Heart left ventricle (tissue), 16 donors: ENCODE data around the gene NUDT4. TPM values are rescaled to one million over a fixed set of nuclear protein-coding genes. Genes with fewer than 3 reads are reported as not detected.
A peak's percentile ranks its signal among the peaks of the same experiment; 100 is the strongest.
"Not testable (repeated sequence)": the region's sequence is repeated elsewhere in the genome, so short reads cannot be mapped to it uniquely, and the experiment has no call there.

ENCODE experiments used
- ATAC-seq, 4 donors: fragments of 200-7000 bp; cut with Tn5 transposase; one replicate each; pipeline ENCODE4 v1.9.1; 2020 to 2022; ENCODE audit warnings: moderate library complexity in 4 of 4, mild to moderate bottlenecking in 3 of 4, moderate number of reproducible peaks in 1 of 4
- DNase-seq, 5 donors: peaks; one replicate each; pipeline ENCODE4 v3.0.0-alpha.2; 2020
- H3K27ac ChIP-seq, 12 donors: fragments of 200-600 bp; sonication (generic) in 4 of 12; one replicate each; pipeline versions ENCODE4 v1.5.0 to v1.8.0; 2016 to 2022; ENCODE audit warnings: mild to moderate bottlenecking in 2 of 12
- H3K27me3 ChIP-seq, 9 donors: fragments of 200-600 bp; sonication (generic) in 2 of 9; one replicate each; pipeline versions ENCODE4 v1.5.1 to v1.8.0; 2016 to 2022; ENCODE audit warnings: mild to moderate bottlenecking in 3 of 9
- H3K36me3 ChIP-seq, 9 donors: fragments of 200-600 bp; sonication (generic) in 2 of 9; one replicate each; pipeline versions ENCODE4 v1.5.0 to v1.8.0; 2018 to 2022; ENCODE audit warnings: mild to moderate bottlenecking in 2 of 9
- H3K4me1 ChIP-seq, 12 donors: fragments of 200-600 bp; sonication (generic) in 4 of 12; one replicate each; pipeline versions ENCODE4 v1.5.0 to v1.8.0; 2016 to 2022; ENCODE audit warnings: mild to moderate bottlenecking in 3 of 12
- H3K4me3 ChIP-seq, 12 donors: fragments of 200-600 bp; sonication (generic) in 4 of 12; one replicate each; pipeline versions ENCODE4 v1.5.0 to v1.8.0; 2017 to 2022; ENCODE audit warnings: mild to moderate bottlenecking in 9 of 12, moderate library complexity in 4 of 12
- H3K9me3 ChIP-seq, 12 donors: fragments of 200-600 bp; sonication (generic) in 4 of 12; one replicate each; pipeline versions ENCODE4 v1.5.0 to v1.8.0; 2016 to 2022; ENCODE audit warnings: mild to moderate bottlenecking in 1 of 12
- POLR2A ChIP-seq, 2 donors: fragments of 450-650 bp; IDR thresholded peaks; one replicate each; pipeline ENCODE4 v1.6.1; 2017; ENCODE audit warnings: antibody characterized with exemption in 2 of 2, mild to moderate bottlenecking in 2 of 2, moderate library complexity in 2 of 2
- WGBS, 4 donors: extraction: QIAGEN DNeasy Blood & Tissue Kit in 2 of 4; methylation state at CpG; one replicate each; pipeline versions ENCODE4 v1.1.5 to v1.1.7; 2013 to 2018; 5-methylcytosine and 5-hydroxymethylcytosine counted together
- intact Hi-C, 10 donors: fragments of 100-400 bp; cut with DNase I; formaldehyde crosslinking; loops; one replicate each; pipeline versions ENCODE4 v1.11.1 to v1.14.2; 2022
- polyA plus RNA-seq, 2 donors: library from polyadenylated mRNA; stranded (reverse); fragments of 200-250 nt; gene quantifications; one replicate each; pipeline ENCODE4 v1.2.3, GENCODE V29; 2013
- total RNA-seq, 9 donors: library from RNA; depleted of rRNA in 2 of 9; stranded (reverse); fragments of >200 nt in 2 of 9; fragmentation: NEBNext Ultra II Directional in 3 of 9; extraction: Animal tissue kit (Norgen Biotek cat#: 25700) in 3 of 9; gene quantifications; one replicate each; pipeline versions ENCODE4 v1.1.0 to v1.2.4, GENCODE V29; 2016 to 2023
- TF ChIP-seq, protein P1 (sequence below), 12 donors: fragments of 200-600 bp; sonication (generic) in 4 of 12; IDR thresholded peaks; one replicate each; pipeline versions ENCODE4 v1.5.0 to v1.8.0; 2018 to 2022; ENCODE audit warnings: antibody characterized with exemption in 12 of 12, mild to moderate bottlenecking in 5 of 12
- donor health status: ischemic (EF 13 %, LVEDD 7.1; RV severe dilation, severe dysfunction).
- donor health status: healthy with polysubstance abuse.
- donor health status: DM: no; HTN: yes; CAD: no.
- donor health status: DM: no; HTN: no; CAD: no.
- donor health status: ischemic (EF 25% LVEDD 6.9; RV normal size, moderate dysfunction).
- donor health status: ischemic (EF 25% LVEDD 5.7; RV mildly dilated, moderate dysfunction).
- donor health status: healthy.
- donor health status: DM: yes; HTN: yes; CAD: no.
- donor health status: ischemic (EF 35%, LVEDD 5.7; RV mildly dilated, moderate dysfunction).
- donor health status: nonischemic (EF 11% LVEDD 7.7; RV severe dilation, severe dysfunction).
- donor health status: DM: yes; HTN: yes; CAD: no.
- donor health status: PGD.
- donor health status: ischemic (EF 29% LVEDD 5.4; RV normal size, mild dysfunction).
- donor health status: nonischemic (EF 23%, LVEDD 6.1; RV moderate dilation, normal function).

Gene NUDT4
- total and polyA plus RNA-seq, 11 donors = 59.9 to 667 (median 242) TPM

DNA sequence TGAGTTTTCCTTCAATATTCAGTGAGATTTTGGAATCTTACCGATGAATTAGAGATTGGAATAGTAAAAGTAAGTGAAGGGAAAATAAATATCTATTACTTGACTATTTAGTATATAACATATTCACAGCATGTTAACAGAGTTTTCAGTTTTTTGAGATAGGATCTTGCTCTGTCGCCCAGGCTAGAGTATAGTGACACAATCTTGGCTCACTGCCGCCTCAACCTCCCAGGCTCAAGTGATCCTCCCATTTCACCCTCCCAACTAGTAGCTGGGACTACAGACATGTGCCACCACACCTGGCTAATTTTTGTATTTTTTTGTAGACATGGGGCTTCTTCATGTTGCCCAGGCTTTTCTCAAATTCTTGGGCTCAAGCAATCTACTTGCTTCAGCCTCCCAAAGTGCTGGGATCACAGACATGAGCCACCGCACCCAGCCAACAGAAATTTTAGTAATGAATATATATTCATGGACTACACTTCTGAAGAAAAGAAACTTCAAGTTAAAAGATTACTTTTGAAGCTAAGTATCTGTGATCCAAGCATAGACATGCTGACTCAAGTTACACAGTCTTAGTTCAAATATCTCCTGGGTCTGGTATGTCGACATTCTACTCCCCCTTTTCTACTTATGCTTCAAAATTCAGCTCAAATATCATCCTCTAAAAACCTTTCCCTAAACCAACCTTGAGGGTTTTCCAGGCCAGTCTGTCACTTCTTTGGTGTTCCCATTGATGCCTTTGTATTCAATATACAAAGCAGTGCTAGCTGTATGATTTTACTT lies 50.2 kb downstream of the NUDT4 start:
- peak overlapping the region in 4 of 12 donors; percentile 7 to 19 (median 12) for H3K27ac ChIP-seq
- TF ChIP-seq, protein P1, sequence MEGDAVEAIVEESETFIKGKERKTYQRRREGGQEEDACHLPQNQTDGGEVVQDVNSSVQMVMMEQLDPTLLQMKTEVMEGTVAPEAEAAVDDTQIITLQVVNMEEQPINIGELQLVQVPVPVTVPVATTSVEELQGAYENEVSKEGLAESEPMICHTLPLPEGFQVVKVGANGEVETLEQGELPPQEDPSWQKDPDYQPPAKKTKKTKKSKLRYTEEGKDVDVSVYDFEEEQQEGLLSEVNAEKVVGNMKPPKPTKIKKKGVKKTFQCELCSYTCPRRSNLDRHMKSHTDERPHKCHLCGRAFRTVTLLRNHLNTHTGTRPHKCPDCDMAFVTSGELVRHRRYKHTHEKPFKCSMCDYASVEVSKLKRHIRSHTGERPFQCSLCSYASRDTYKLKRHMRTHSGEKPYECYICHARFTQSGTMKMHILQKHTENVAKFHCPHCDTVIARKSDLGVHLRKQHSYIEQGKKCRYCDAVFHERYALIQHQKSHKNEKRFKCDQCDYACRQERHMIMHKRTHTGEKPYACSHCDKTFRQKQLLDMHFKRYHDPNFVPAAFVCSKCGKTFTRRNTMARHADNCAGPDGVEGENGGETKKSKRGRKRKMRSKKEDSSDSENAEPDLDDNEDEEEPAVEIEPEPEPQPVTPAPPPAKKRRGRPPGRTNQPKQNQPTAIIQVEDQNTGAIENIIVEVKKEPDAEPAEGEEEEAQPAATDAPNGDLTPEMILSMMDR (IDR thresholded peaks at IDR 0.05) = no peak
- no peak for TF ChIP-seq POLR2A (IDR thresholded peaks at IDR 0.05)
- H3K4me1 ChIP-seq = peaks cover 8 to 94% (median 67%) of the 10 kb centered on the region in 12 donors
- WGBS, 4 donors = 67 to 75% (median 71%) methylated on average over 5 of the region's 5 CpGs
- peak in 1 of 4 donors; percentile 41 for ATAC-seq
- no peak overlapping the region for H3K4me3 ChIP-seq
- DNase-seq = no peak
- intact Hi-C loops = loop anchor here in 2 of 10 donors (10.0 kb wide), 1 partner anchor 643 kb away; no protein-coding TSS in a partner anchor
- H3K27me3 ChIP-seq = no peaks in the 10 kb centered on the region
- H3K9me3 ChIP-seq = no peaks in the 10 kb centered on the region
- H3K36me3 ChIP-seq = no peaks in the 10 kb centered on the region

DNA sequence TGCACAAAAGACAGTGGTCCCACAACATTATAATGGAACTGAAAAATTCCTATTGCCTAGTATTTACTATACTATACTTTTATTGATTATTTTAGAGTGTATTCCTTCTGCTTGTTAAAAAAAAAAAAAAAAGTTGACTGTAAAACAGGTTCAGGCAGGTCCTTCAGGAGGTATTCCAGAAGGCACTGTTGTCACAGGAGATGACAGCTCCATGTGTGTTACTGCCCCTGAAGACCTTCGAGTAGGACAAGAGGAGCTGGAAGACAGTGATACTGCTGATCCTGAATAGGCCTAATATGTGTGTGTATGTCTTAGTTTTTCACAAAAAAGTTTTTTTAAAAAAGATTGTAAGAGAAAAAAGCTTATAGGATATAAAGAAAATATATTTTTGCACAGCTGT lies 51.7 kb downstream of the NUDT4 start:
- Histone ChIP-seq H3K4me3 (no peak overlapping the region), H3K36me3 (no peaks in the 10 kb centered on the region), H3K27me3 (no peaks in the 10 kb centered on the region), H3K4me1 (peaks cover 8 to 94% (median 65%) of the 10 kb centered on the region in 12 donors), H3K27ac (no peak overlapping the region), H3K9me3 (no peaks in the 10 kb centered on the region)
- DNase-seq = no peak
- no peak for ATAC-seq
- TF ChIP-seq POLR2A (IDR thresholded peaks at IDR 0.05) = no peak
- TF ChIP-seq, protein P1 (IDR thresholded peaks at IDR 0.05) = no peak
- 29 to 51% (median 41%) methylated on average over 1 of the region's 1 CpG for WGBS, 4 donors
- intact Hi-C loops = loop anchor here in 2 of 10 donors (10.0 kb wide), 1 partner anchor 645 kb away; no protein-coding TSS in a partner anchor

DNA sequence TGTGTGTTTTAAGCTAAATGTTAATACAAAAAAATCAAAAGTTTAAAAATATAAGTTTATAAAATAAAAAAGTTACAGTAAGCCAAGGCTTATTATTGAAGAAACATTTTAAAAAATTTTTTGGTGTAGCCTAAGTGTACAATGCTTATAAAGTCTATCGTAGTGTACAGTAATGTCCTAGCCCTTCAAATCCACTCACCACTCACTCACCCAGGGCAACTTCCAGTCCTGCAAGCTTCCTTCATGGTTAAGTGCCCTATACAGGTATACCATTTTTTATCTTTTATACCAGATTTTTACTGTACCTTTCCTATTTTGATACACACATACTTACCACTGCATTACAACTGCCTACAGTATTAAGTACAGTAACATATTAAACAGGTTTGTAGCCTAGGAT lies 52.1 kb downstream of the NUDT4 start:
- Histone ChIP-seq H3K27ac (no peak overlapping the region), H3K4me1 (peaks cover 12 to 94% (median 66%) of the 10 kb centered on the region in 12 donors), H3K9me3 (no peaks in the 10 kb centered on the region), H3K4me3 (no peak overlapping the region), H3K27me3 (no peaks in the 10 kb centered on the region), H3K36me3 (no peaks in the 10 kb centered on the region)
- no peak for TF ChIP-seq POLR2A (IDR thresholded peaks at IDR 0.05)
- TF ChIP-seq, protein P1 (IDR thresholded peaks at IDR 0.05) = no peak
- 59 to 70% (median 64%) methylated on average over 1 of the region's 1 CpG for WGBS, 4 donors
- intact Hi-C loops = loop anchor here in 2 of 10 donors (10.0 kb wide), 1 partner anchor 645 kb away; no protein-coding TSS in a partner anchor
- ATAC-seq = no peak
- DNase-seq = no peak

DNA sequence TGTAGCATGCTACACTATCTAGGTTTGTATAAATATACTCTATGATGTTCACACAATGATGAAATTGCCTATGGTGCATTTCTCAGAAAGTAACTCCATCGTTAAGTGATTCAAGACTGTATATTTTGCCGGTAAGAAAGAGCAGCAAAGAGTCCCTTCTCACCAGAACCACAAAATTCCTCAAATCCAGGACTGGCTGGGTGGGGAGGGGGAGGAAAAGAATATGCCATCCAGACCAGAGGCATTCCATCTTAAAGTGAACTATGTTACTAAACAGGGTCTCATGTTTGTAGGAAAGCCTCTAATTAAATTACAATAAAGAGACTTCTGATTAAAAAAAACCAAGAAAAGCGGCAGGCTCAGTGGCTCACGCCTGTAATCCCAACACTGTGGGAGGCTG lies 52.6 kb downstream of the NUDT4 start:
- Histone ChIP-seq H3K27ac (no peak overlapping the region), H3K4me3 (no peak overlapping the region), H3K4me1 (peaks cover 9 to 93% (median 66%) of the 10 kb centered on the region in 12 donors), H3K27me3 (no peaks in the 10 kb centered on the region), H3K9me3 (no peaks in the 10 kb centered on the region), H3K36me3 (no peaks in the 10 kb centered on the region)
- WGBS, 4 donors = 85 to 94% (median 91%) methylated on average over 4 of the region's 4 CpGs
- DNase-seq (no peak), ATAC-seq (no peak)
- no peak for TF ChIP-seq POLR2A (IDR thresholded peaks at IDR 0.05)
- TF ChIP-seq, protein P1 (IDR thresholded peaks at IDR 0.05) = no peak
- intact Hi-C loops = no loop called here

GRCh38 chr12:93432031-93432430 lies 54.3 kb downstream of the NUDT4 start:
- ATAC-seq, DNase-seq, intact Hi-C loops, H3K4me3 ChIP-seq, H3K27me3 ChIP-seq, H3K36me3 ChIP-seq, H3K9me3 ChIP-seq: not testable (repeated sequence)
- Histone ChIP-seq H3K27ac (peak overlapping the region in 1 of 12 donors; percentile 32), H3K4me1 (peaks cover 5 to 92% (median 60%) of the 10 kb centered on the region in 12 donors)
- WGBS, 4 donors = 86 to 90% (median 88%) methylated on average over 6 of the region's 6 CpGs
